Measurements from ENCODE around the gene EML4. TPM values are rescaled to one million over a fixed set of nuclear protein-coding genes. Genes with fewer than 3 reads are reported as not detected.
A peak's percentile ranks its signal among the peaks of the same experiment; 100 is the strongest.
"Not testable (repeated sequence)": the region's sequence is repeated elsewhere in the genome, so short reads cannot be mapped to it uniquely, and the experiment has no call there.

EML4 gene
- total RNA-seq, 2 experiments from 2014 or later = 72.1 to 74.1 TPM

GRCh38 chr2:42325609-42326008, 156.5 kb downstream of the EML4 start:
- DNase-seq = no peak
- no peak for ATAC-seq
- H3K27ac Mint-ChIP-seq = no peak overlapping the region
- POLR2A ChIA-PET = interaction anchor here (0.8 kb wide), 1 partner anchor 60 kb away, joined by 3 read pairs; no protein-coding TSS in a partner anchor
- peaks cover 33% of the 10 kb centered on the region for H3K36me3 Mint-ChIP-seq (ENCODE audit: low read depth)
- H3K4me1 Mint-ChIP-seq = peaks cover 17% of the 10 kb centered on the region
- H3K4me3 Mint-ChIP-seq = no peak overlapping the region
- no peaks in the 10 kb centered on the region for H3K27me3 Mint-ChIP-seq
- CTCF ChIA-PET = interaction anchor here (4.1 kb wide), 1 partner anchor 229 kb away, joined by 40 read pairs; no protein-coding TSS in a partner anchor
- intact Hi-C loops (cut with DNase I, micrococcal nuclease) = no loop called here
- H3K9me3 Mint-ChIP-seq (ENCODE audit: low read depth) = no peaks in the 10 kb centered on the region

- peaks cover 16% of the 10 kb centered on the region for H3K4me1 Mint-ChIP-seq
- CTCF ChIA-PET = interaction anchor here (1.0 to 4.1 kb wide), 3 partner anchors 11 to 240 kb away, joined by 5 to 40 read pairs (median 6); no protein-coding TSS in a partner anchor
- H3K27ac Mint-ChIP-seq = peak overlapping the region; percentile 60
- H3K36me3 Mint-ChIP-seq (ENCODE audit: low read depth) = peaks cover 32% of the 10 kb centered on the region
- no peaks in the 10 kb centered on the region for H3K27me3 Mint-ChIP-seq
- no peaks in the 10 kb centered on the region for H3K9me3 Mint-ChIP-seq (ENCODE audit: low read depth)
- no peak overlapping the region for H3K4me3 Mint-ChIP-seq
- peak; percentile 46 for ATAC-seq
- POLR2A ChIA-PET = no interaction called here
- intact Hi-C loops (cut with DNase I, micrococcal nuclease) = no loop called here
- no peak for DNase-seq
These were observed 158.0 kb downstream of the EML4 start for GRCh38 chr2:42327125-42327524.

GRCh38 chr2:42328148-42328833, 159.1 kb downstream of the EML4 start:
- Mint-ChIP-seq H3K27me3 (no peaks in the 10 kb centered on the region), H3K27ac (peak overlapping the region; percentile 3), H3K4me3 (no peak overlapping the region), H3K36me3 (ENCODE audit: low read depth) (peaks cover 42% of the 10 kb centered on the region), H3K9me3 (ENCODE audit: low read depth) (no peaks in the 10 kb centered on the region), H3K4me1 (peaks cover 16% of the 10 kb centered on the region)
- ChIA-PET CTCF (interaction anchor here (0.7 to 4.1 kb wide), 19 partner anchors 9 to 322 kb away, joined by 3 to 40 read pairs (median 4); no protein-coding TSS in a partner anchor), POLR2A (interaction anchor here (0.7 kb wide), 1 partner anchor 63 kb away, joined by 3 read pairs; no protein-coding TSS in a partner anchor)
- DNase-seq (no peak), ATAC-seq (no peak)
- intact Hi-C loops (cut with DNase I, micrococcal nuclease) = loop anchor here (1.0 kb wide), 1 partner anchor 232 kb away; no protein-coding TSS in a partner anchor

- POLR2A ChIA-PET = interaction anchor here (0.7 kb wide), 1 partner anchor 63 kb away, joined by 3 read pairs; no protein-coding TSS in a partner anchor
- intact Hi-C loops (cut with DNase I, micrococcal nuclease) = loop anchor here (1.0 kb wide), 1 partner anchor 233 kb away; no protein-coding TSS in a partner anchor
These were observed 159.8 kb downstream of the EML4 start for GRCh38 chr2:42328923-42329322.

GRCh38 chr2:42329736-42330135, 160.6 kb downstream of the EML4 start:
- intact Hi-C loops (cut with DNase I, micrococcal nuclease) = no loop called here
- H3K9me3 Mint-ChIP-seq (ENCODE audit: low read depth) = no peaks in the 10 kb centered on the region
- no peaks in the 10 kb centered on the region for H3K27me3 Mint-ChIP-seq
- H3K27ac Mint-ChIP-seq = peak overlapping the region; percentile 10
- POLR2A ChIA-PET = no interaction called here
- ATAC-seq (peak; percentile 17), DNase-seq (no peak)
- peaks cover 52% of the 10 kb centered on the region for H3K36me3 Mint-ChIP-seq (ENCODE audit: low read depth)
- CTCF ChIA-PET = interaction anchor here (1.4 to 4.1 kb wide), 4 partner anchors 21 to 233 kb away, joined by 3 to 40 read pairs (median 4); no protein-coding TSS in a partner anchor
- H3K4me1 Mint-ChIP-seq = peaks cover 16% of the 10 kb centered on the region
- H3K4me3 Mint-ChIP-seq = no peak overlapping the region

More at GRCh38 chr2:42328923-42329322, 159.8 kb downstream of the EML4 start:
- H3K4me1 Mint-ChIP-seq = peaks cover 16% of the 10 kb centered on the region
- DNase-seq (no peak), ATAC-seq (no peak)
- CTCF ChIA-PET = interaction anchor here (0.7 to 4.1 kb wide), 15 partner anchors 9 to 242 kb away, joined by 3 to 40 read pairs (median 4); no protein-coding TSS in a partner anchor
- peaks cover 48% of the 10 kb centered on the region for H3K36me3 Mint-ChIP-seq (ENCODE audit: low read depth)
- no peak overlapping the region for H3K27ac Mint-ChIP-seq
- no peaks in the 10 kb centered on the region for H3K27me3 Mint-ChIP-seq
- no peaks in the 10 kb centered on the region for H3K9me3 Mint-ChIP-seq (ENCODE audit: low read depth)
- no peak overlapping the region for H3K4me3 Mint-ChIP-seq

GRCh38 chr2:42331569-42332284, 162.6 kb downstream of the EML4 start:
- peaks cover 56% of the 10 kb centered on the region for H3K36me3 Mint-ChIP-seq (ENCODE audit: low read depth)
- peaks cover 2% of the 10 kb centered on the region for H3K9me3 Mint-ChIP-seq (ENCODE audit: low read depth)
- DNase-seq (no peak), ATAC-seq (no peak)
- no peaks in the 10 kb centered on the region for H3K27me3 Mint-ChIP-seq
- no peak overlapping the region for H3K4me3 Mint-ChIP-seq
- peak overlapping the region; percentile 78 for H3K27ac Mint-ChIP-seq
- ChIA-PET CTCF (interaction anchor here (0.9 to 1.5 kb wide), 3 partner anchors 15 to 161 kb away, joined by 3 to 6 read pairs (median 4); no protein-coding TSS in a partner anchor), POLR2A (no interaction called here)
- intact Hi-C loops (cut with DNase I, micrococcal nuclease) = no loop called here
- H3K4me1 Mint-ChIP-seq = peaks cover 16% of the 10 kb centered on the region

GRCh38 chr2:42332575-42332974, 163.4 kb downstream of the EML4 start:
- Mint-ChIP-seq H3K27me3 (no peaks in the 10 kb centered on the region), H3K4me1 (peaks cover 13% of the 10 kb centered on the region), H3K9me3 (ENCODE audit: low read depth) (peaks cover 2% of the 10 kb centered on the region), H3K4me3 (no peak overlapping the region), H3K27ac (peak overlapping the region; percentile 47), H3K36me3 (ENCODE audit: low read depth) (peaks cover 61% of the 10 kb centered on the region)
- DNase-seq (no peak), ATAC-seq (no peak)
- intact Hi-C loops (cut with DNase I, micrococcal nuclease) = no loop called here
- ChIA-PET CTCF (interaction anchor here (0.5 to 1.5 kb wide), 2 partner anchors 20 to 460 kb away, joined by 3 to 6 read pairs; no protein-coding TSS in a partner anchor), POLR2A (no interaction called here)

- Mint-ChIP-seq H3K4me1 (peaks cover 13% of the 10 kb centered on the region), H3K27ac (peak overlapping the region; percentile 49), H3K36me3 (ENCODE audit: low read depth) (peaks cover 66% of the 10 kb centered on the region), H3K9me3 (ENCODE audit: low read depth) (peaks cover 2% of the 10 kb centered on the region), H3K27me3 (no peaks in the 10 kb centered on the region), H3K4me3 (no peak overlapping the region)
- ChIA-PET POLR2A (no interaction called here), CTCF (interaction anchor here (0.6 to 1.3 kb wide), 3 partner anchors 10 to 1398 kb away, joined by 3 read pairs; no protein-coding TSS in a partner anchor)
- intact Hi-C loops (cut with DNase I, micrococcal nuclease) = no loop called here
- ATAC-seq (no peak), DNase-seq (no peak)
These were observed 164.4 kb downstream of the EML4 start for GRCh38 chr2:42333579-42333978.

- ChIA-PET CTCF (interaction anchor here (0.6 to 1.3 kb wide), 2 partner anchors 9 to 1399 kb away, joined by 3 read pairs; no protein-coding TSS in a partner anchor), POLR2A (no interaction called here)
- intact Hi-C loops (cut with DNase I, micrococcal nuclease) = no loop called here
These were observed 165.1 kb downstream of the EML4 start for GRCh38 chr2:42334220-42334619.

GRCh38 chr2:42334865-42335264, 165.7 kb downstream of the EML4 start:
- intact Hi-C loops (cut with DNase I, micrococcal nuclease) = not testable (repeated sequence)

More at GRCh38 chr2:42334220-42334619, 165.1 kb downstream of the EML4 start:
- Mint-ChIP-seq H3K4me3 (no peak overlapping the region), H3K4me1 (peaks cover 13% of the 10 kb centered on the region), H3K9me3 (ENCODE audit: low read depth) (peaks cover 2% of the 10 kb centered on the region), H3K36me3 (ENCODE audit: low read depth) (peaks cover 67% of the 10 kb centered on the region), H3K27ac (no peak overlapping the region), H3K27me3 (no peaks in the 10 kb centered on the region)
- ATAC-seq = no peak
- no peak for DNase-seq

GRCh38 chr2:42335514-42336104, 166.5 kb downstream of the EML4 start:
- no peak overlapping the region for H3K4me3 Mint-ChIP-seq
- H3K27ac Mint-ChIP-seq = no peak overlapping the region
- H3K9me3 Mint-ChIP-seq (ENCODE audit: low read depth) = peaks cover 2% of the 10 kb centered on the region
- ChIA-PET POLR2A (no interaction called here), CTCF (interaction anchor here (0.9 to 1.3 kb wide), 3 partner anchors 11 to 372 kb away, joined by 3 to 4 read pairs (median 4); no protein-coding TSS in a partner anchor)
- intact Hi-C loops (cut with DNase I, micrococcal nuclease) = no loop called here
- ATAC-seq = no peak
- H3K4me1 Mint-ChIP-seq = peaks cover 5% of the 10 kb centered on the region
- DNase-seq = no peak
- H3K36me3 Mint-ChIP-seq (ENCODE audit: low read depth) = peaks cover 75% of the 10 kb centered on the region
- no peaks in the 10 kb centered on the region for H3K27me3 Mint-ChIP-seq

More at GRCh38 chr2:42334865-42335264, 165.7 kb downstream of the EML4 start:
- H3K27ac Mint-ChIP-seq; H3K4me1 Mint-ChIP-seq; H3K27me3 Mint-ChIP-seq; DNase-seq; H3K9me3 Mint-ChIP-seq (ENCODE audit: low read depth); POLR2A ChIA-PET; H3K4me3 Mint-ChIP-seq; ATAC-seq: not testable (repeated sequence)
- H3K36me3 Mint-ChIP-seq (ENCODE audit: low read depth) = peaks cover 69% of the 10 kb centered on the region
- CTCF ChIA-PET = interaction anchor here (0.9 to 1.3 kb wide), 3 partner anchors 9 to 373 kb away, joined by 3 to 4 read pairs (median 3); no protein-coding TSS in a partner anchor
